HG03097 (cell line): ENCODE results near the gene RASSF3.
"Not testable (repeated sequence)": the region's sequence is repeated elsewhere in the genome, so short reads cannot be mapped to it uniquely, and the experiment has no call there.

Experiments
- ATAC-seq: cut with Tn5 transposase; IDR thresholded peaks from one replicate; pipeline ENCODE4 v1.9.1; 2021; ENCODE audit not compliant: unreplicated experiment, low FRiP score

The RASSF3 gene

GRCh38 chr12:64595863-64596793, 14.2 kb upstream of the RASSF3 start:
- no peak for ATAC-seq

DNA sequence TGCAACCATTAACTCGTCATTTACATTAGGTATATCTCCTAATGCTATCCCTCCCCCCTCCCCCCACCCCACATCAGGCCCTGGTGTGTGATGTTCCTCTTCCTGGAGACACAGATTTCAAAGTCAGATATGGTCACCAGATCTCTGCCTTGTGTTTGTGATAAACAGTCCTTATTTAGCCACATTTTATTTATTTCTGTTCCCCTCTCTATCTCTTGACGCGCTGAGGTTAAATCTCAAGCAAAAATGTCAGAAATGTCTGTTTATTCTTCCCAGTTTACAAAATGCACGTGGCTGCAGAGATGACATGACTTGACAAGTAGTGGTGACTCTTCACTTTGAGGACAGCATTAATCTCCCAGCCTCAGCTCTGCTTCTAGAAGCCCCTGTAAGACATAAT, 11.5 kb upstream of the RASSF3 start:
- ATAC-seq, result no peak

GRCh38 chr12:64600164-64600561, 10.1 kb upstream of the RASSF3 start:
- ATAC-seq, result no peak

DNA sequence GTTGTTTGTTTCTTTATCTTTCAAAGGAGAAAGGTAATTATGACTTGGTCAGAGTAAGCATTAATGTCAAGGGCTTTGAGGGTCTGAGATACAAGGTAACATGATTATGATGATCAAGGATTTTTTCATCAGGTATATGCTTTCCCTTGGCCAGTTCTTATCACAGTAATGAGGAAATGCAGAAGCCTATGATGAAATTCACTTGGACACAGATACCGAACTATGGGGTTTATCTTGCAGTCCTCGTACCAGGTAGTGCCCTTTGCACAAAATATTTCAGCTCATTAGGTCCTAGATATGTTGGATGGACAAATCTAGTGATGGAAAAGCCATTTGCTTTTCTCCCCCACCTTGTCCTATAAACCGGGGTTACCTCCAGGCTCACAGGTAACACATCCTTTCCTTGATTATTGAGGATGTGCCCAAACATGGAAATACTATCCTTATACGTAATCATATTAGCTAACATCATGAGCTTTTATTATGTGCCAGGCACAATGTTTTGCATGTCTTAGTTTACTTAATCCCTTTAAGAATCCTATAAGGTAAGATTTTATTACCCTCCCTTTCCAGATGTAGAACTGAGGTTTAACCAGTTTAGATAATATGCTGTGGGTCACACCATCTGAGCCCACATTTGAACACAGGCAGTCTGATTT, 7.0 kb upstream of the RASSF3 start:
- no peak for ATAC-seq

DNA sequence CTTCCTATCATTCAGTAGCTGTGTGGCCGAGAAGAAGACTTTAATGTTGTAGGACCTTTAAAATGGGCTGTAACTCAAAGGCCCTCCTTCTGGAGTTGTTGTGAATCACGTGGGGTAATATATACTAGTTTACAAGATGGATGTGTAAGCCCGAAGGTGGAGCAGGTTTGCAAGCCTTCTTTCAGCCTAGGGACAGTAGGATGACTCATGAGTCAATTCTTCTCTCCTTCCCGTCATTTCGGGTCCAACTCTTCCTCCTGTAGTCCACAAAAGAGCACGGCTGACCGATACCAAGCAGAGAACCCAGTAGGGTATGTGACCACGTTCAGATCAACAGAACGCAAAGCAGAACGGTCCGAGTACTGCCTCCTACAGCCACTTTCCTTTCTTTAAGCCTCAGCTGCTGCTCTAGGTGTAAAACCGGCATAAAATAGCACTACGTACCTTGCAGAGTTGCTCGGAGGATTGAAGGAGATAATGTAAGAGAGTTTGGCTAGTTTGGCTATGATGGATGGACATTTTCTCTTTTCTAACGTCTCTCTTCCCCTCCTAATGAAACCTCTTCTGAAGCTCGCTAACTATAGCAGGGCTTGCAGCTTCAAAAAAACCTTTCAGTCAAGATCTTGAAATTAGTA, 1.3 kb upstream of the RASSF3 start:
- peak; percentile 27 for ATAC-seq

GRCh38 chr12:64609536-64610078, 688 bp upstream of the RASSF3 start:
- ATAC-seq, result no peak

GRCh38 chr12:64610660-64611340, 505 bp downstream of the RASSF3 start:
- peak; percentile 47 for ATAC-seq

DNA sequence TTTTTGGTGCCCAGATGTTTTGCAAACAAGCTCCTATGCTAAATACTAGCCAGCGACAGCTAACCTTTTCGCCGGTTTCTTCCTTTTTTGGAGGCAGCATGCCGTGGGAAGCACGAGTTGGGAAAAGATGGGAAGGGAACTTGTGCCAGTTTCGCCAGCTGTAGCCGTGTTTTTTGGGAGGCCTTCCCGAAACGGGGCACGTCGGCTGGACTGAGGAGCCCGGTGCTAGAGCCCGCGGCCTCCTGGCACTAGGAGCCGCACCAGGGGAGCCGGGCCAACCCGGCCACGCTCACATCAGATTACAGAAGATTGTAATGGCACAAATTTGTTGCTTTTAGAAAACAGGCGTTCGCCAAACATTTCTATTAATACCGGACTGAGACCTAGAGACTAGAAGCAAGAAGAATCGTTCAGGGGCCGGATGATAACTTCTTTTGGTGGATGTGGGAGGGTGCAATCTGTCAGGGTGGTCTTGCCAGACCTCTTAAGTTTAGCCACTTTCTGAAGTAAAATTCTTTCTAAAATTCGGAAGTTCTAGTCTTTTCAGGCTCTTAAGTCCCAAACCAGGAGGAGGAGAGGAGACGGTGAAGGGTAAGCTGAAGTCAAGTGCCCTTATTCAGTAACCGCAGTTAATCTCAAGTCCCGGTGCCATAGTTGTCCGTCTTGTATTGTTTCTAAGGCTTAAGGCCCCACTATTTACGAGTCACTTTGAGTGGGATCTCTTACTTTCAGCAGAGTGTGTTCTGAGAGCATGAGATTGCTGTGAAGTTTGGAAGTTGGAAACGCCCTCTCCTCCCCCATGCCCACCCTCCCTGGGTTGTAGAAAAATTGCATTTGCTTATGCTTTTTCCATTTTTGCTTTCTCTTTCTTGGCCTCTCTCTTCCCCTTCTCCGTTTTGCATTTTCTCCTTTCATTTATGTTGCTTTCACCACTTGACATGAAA, 1.3 kb downstream of the RASSF3 start:
- no peak for ATAC-seq

DNA sequence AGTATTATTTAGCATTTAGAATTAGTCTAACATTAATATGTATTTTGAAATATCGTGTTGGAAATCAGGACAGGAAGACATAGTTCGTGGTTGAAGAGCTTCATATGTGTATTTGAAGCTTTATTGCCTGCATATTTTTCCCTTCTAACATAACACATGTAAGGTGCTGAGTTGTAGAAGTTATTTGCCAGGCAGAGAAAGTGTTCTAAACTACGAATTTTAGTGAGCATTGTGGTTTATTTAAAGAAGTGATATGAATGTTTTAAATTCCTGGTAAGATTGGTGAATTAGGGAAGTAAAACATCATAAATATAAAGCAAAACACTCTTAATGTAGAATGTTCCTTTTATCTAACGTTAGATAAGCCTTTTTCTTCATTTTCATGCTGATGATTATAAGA, 2.5 kb downstream of the RASSF3 start:
- no peak for ATAC-seq

GRCh38 chr12:64613775-64614398, 3.6 kb downstream of the RASSF3 start:
- not testable (repeated sequence) for ATAC-seq

GRCh38 chr12:64616201-64616600, 5.9 kb downstream of the RASSF3 start:
- ATAC-seq, result no peak

DNA sequence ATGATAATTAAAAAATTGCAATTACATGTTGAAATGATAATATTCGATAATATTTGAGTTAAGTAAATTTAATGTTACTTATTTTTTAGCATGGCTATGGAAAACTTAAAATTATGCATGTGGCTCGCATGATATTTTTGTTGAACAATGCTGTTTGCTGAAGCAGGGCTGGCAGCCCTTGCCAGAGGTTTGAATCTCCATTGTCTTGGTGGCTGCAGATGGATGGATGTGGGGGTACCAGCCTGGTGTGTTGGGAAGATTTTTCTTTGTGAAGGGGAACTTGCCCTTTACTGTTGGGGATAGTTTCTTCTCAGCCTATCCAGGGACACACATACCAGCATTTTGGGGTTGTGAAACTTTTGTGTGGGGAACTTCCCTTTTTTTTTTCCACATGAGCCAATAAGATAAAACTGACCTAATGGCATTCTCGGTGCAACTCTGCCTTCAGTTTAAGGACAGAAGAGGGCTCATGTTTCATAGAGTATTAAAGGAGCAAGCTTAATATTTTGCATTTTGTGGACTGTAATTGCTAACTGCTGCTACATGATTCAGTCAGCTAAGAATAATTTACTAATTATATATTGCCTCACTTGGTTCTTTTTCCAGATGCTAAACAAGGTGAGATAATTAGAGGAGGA, 8.8 kb downstream of the RASSF3 start:
- ATAC-seq, result peak; percentile 50

GRCh38 chr12:64621257-64621942, 11.1 kb downstream of the RASSF3 start:
- peak; percentile 62 for ATAC-seq

DNA sequence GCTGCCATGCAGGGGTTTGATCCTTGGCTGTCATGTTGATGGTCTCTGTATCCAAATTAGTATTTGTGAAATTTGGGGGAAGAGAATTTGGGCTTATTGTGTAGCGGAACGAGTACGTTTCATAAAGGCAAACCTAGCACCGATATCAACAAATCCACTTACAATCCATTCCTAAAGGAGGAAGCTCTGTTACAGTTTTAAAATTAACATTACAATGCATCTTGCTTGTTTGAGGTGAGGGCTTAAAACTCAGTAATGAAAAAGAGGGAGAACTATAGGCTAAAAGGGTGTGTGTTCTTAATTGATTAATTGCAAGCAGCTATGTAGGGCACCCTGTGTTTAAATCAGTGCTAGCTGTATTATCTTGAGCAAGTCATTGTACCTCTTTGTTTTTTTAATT, 13.7 kb downstream of the RASSF3 start:
- ATAC-seq, result no peak

- ATAC-seq, result peak; percentile 47
Measured at GRCh38 chr12:64625243-64626077, 15.2 kb downstream of the RASSF3 start.

- ATAC-seq, result not testable (repeated sequence)
Measured at GRCh38 chr12:64626588-64626987, 16.3 kb downstream of the RASSF3 start.

DNA sequence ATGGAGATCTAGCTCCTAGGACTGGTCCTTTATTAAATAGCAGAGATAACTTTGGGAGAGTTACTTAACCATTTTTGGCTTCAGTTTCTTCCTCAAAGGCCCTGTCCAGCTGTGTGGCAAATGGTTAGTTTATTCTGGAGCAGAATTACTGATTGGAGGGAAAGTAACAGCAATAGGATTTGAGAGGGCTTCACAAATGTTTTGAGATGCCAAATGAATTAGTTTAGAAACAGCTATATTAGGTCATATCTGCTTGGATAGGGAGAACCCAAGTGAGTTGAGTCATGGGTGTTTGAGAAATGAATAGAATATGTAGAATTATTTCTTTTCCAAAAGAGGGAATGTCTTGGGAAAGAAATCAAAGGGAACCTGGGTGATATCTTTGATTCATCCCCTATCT, 17.5 kb downstream of the RASSF3 start:
- no peak for ATAC-seq
